K562 (cell line): ENCODE results near the gene ITPR3. TPM values are rescaled to one million over a fixed set of nuclear protein-coding genes. Genes with fewer than 3 reads are reported as not detected.

Source experiments
- ATAC-seq: fragments of 200-7000 bp; cut with Tn5 transposase; 3 replicates; pipeline ENCODE4 v1.9.1; 2020; ENCODE audit warnings: moderate library complexity
- BruUV-seq: library from RNA; stranded (reverse); fragments of 400-500 nt; replicated peaks from 2 replicates; lab custom pipeline; 2021; lab: Mats Ljungman, UMichigan
- CTCF ChIA-PET: fragments of 300-600 bp; formaldehyde crosslinking; extraction: SDS; loops from one replicate; lab custom pipeline; 2021; ENCODE audit warnings: low intra/inter-chr PET ratio; lab: Yijun Ruan, JAX
- POLR2A ChIA-PET: fragments of 300-600, 350-650 bp; sonication (Branson Sonifier 250); formaldehyde crosslinking; extraction: SDS; loops from one replicate; lab custom pipeline; 2021; ENCODE audit warnings: antibody characterized with exemption, inconsistent platforms; lab: Yijun Ruan, JAX
- DNase-seq, 4 experiments: peaks; one replicate each; pipeline versions ENCODE4 v3.0.0 to v3.0.0-alpha.2; 2011 to 2018; ENCODE audit warnings: low spot score in 3 of 4, mixed read lengths in 3 of 4; ENCODE audit errors: extremely low read depth in 1 of 4
- FAIRE-seq: peaks from 2 replicates; lab custom pipeline; 2011; peaks lifted over from hg19 to GRCh38; lab: Jason Lieb, UNC
- H2AFZ ChIP-seq: 2 replicates; pipeline ENCODE4 v1.6.0; 2011; ENCODE audit warnings: low read depth, low read length, control low read depth, inconsistent platforms
- H3K27ac ChIP-seq: fragments of 200-600 bp; 3 replicates; pipeline ENCODE4 v1.8.0; 2011; ENCODE audit warnings: low read depth, mild to moderate bottlenecking, control low read depth, inconsistent platforms, low read length, moderate library complexity, mixed read lengths; ENCODE audit errors: extremely low read depth
- H3K27me3 ChIP-seq, 2 experiments: fragments of 300-600 bp in 1 of 2; 2 replicates in 1 of 2; 3 replicates in 1 of 2; pipeline versions ENCODE4 v1.6.0 to v1.8.0; 2011; ENCODE audit warnings: inconsistent platforms in 2 of 2, low read length in 2 of 2, mild to moderate bottlenecking in 1 of 2, mixed read lengths in 1 of 2, moderate library complexity in 1 of 2; ENCODE audit not compliant: control insufficient read depth in 2 of 2, insufficient read depth in 2 of 2
- H3K36me3 ChIP-seq: fragments of 300-600 bp; 3 replicates; pipeline ENCODE4 v1.8.0; 2011; ENCODE audit warnings: mild to moderate bottlenecking, low read length, inconsistent platforms; ENCODE audit not compliant: control insufficient read depth, insufficient read depth
- H3K4me1 ChIP-seq, 2 experiments: fragments of 200-600 bp in 1 of 2; replicated peaks in 1 of 2; 2 replicates in 1 of 2; 3 replicates in 1 of 2; pipeline versions ENCODE4 v1.5.1 to v1.8.0; 2011; ENCODE audit warnings: inconsistent platforms in 2 of 2, low read length in 2 of 2, mild to moderate bottlenecking in 1 of 2, mixed read lengths in 1 of 2, moderate library complexity in 1 of 2; ENCODE audit not compliant: control insufficient read depth in 2 of 2, insufficient read depth in 2 of 2
- H3K4me2 ChIP-seq: 2 replicates; pipeline ENCODE4 v1.6.1; 2011; ENCODE audit warnings: low read length, control low read depth, inconsistent platforms, mixed read lengths; ENCODE audit not compliant: insufficient read depth
- H3K4me3 ChIP-seq: fragments of 200-600 bp; sonication (generic), shearing (Covaris generic); 2 replicates; pipeline ENCODE4 v1.5.1; 2016; ENCODE audit warnings: control low read depth, inconsistent platforms
- H3K79me2 ChIP-seq: fragments of 200-600 bp; 3 replicates; pipeline ENCODE4 v1.8.0; 2011; ENCODE audit warnings: low read length, inconsistent platforms; ENCODE audit not compliant: control insufficient read depth, insufficient read depth
- H3K9ac ChIP-seq, 2 experiments: 2 replicates each; pipeline versions ENCODE4 v1.6.0 to v1.6.1; 2011; ENCODE audit warnings: low read depth in 2 of 2, low read length in 2 of 2, control low read depth in 1 of 2, inconsistent platforms in 1 of 2, mild to moderate bottlenecking in 1 of 2, mixed read lengths in 1 of 2; ENCODE audit not compliant: insufficient read depth in 1 of 2
- H3K9me1 ChIP-seq: one replicate; pipeline ENCODE4 v1.6.0; 2011; ENCODE audit warnings: inconsistent platforms, mild to moderate bottlenecking, low read length, moderate library complexity; ENCODE audit not compliant: control insufficient read depth, insufficient read depth
- H3K9me3 ChIP-seq: replicated peaks from 2 replicates; pipeline ENCODE4 v1.5.1; 2011; ENCODE audit warnings: low read depth, low read length, inconsistent platforms; ENCODE audit not compliant: control insufficient read depth, insufficient read depth
- H4K20me1 ChIP-seq: replicated peaks from 2 replicates; pipeline ENCODE4 v1.6.1; 2011; ENCODE audit warnings: low read length, inconsistent platforms, mixed read lengths; ENCODE audit not compliant: control insufficient read depth, insufficient read depth
- ARID3A ChIP-seq: IDR thresholded peaks from 2 replicates; pipeline ENCODE4 v1.6.1; 2012; ENCODE audit warnings: low read depth, low read length, improper control_type of control experiment, borderline replicate concordance
- CC2D1A ChIP-seq: fragments of 450-650 bp; IDR thresholded peaks from 2 replicates; pipeline ENCODE4 v1.6.1; 2017; ENCODE audit warnings: mild to moderate bottlenecking
- U2AF2 ChIP-seq: fragments of 200-400 bp; formaldehyde crosslinking; optimal IDR thresholded peaks from 2 replicates; pipeline ENCODE3; 2017; ENCODE audit warnings: low read depth, mild to moderate bottlenecking, low read length
- ZNF174 ChIP-seq: fragments of 250-450 bp; sonication (Bioruptor Pico); IDR thresholded peaks from 2 replicates; pipeline ENCODE4 v1.4.0; 2020; ENCODE audit warnings: mild to moderate bottlenecking
- ZNF282 ChIP-seq: sonication (generic); formaldehyde crosslinking; IDR thresholded peaks from 2 replicates; pipeline ENCODE4 v1.8.1; 2023; ENCODE audit warnings: missing genetic modification reagents
- WGBS: fragments of 100-300 bp; shearing (Covaris generic); methylation state at CpG from one replicate; pipeline ENCODE4 v1.1.6; 2016; ENCODE audit warnings: low coverage, mixed read lengths; ENCODE audit not compliant: insufficient coverage; ENCODE audit errors: missing lambda C conversion rate; 5-methylcytosine and 5-hydroxymethylcytosine counted together
- in situ Hi-C: fragments of 300-500 bp; cut with MboI; formaldehyde crosslinking; loops from 4 replicates; pipeline ENCODE4 v1.15.0; 2018; ENCODE audit warnings: inconsistent platforms, mixed read lengths
- intact Hi-C: fragments of 100-400 bp; cut with micrococcal nuclease; formaldehyde crosslinking; loops from 2 replicates; pipeline ENCODE4 v1.14.2; 2022
- polyA plus RNA-seq, 8 experiments: library from polyadenylated mRNA; depleted of rRNA in 4 of 8; stranded (reverse) in 5 of 8; unstranded in 3 of 8; fragments of >200 nt; fragmentation: Nextera tagmentation in 2 of 8; fragmentation: Illumina TruSeq in 1 of 8; extraction: Ambion mirVana in 2 of 8; extraction: Trizol in 1 of 8; gene quantifications; 2 replicates each; pipeline versions ENCODE4 v1.2.1 to v1.2.3, GENCODE V29; 2011 to 2014; ENCODE audit warnings: inconsistent platforms in 1 of 8, missing spikeins in 1 of 8
- total RNA-seq, 7 experiments: library from RNA; depleted of rRNA in 6 of 7; stranded (reverse); fragments of >200 nt in 6 of 7; fragmentation: Illumina TruSeq in 2 of 7; extraction: Trizol in 2 of 7; gene quantifications; 2 replicates each; pipeline versions ENCODE4 v1.2.1 to v1.2.3, GENCODE V29; 2011 to 2021; ENCODE audit warnings: low replicate concordance in 1 of 7

Gene ITPR3
- total and polyA plus RNA-seq, 9 of the 15 experiments (the other 6 are each of a cell fraction or from before 2014, with no cell fraction given), result 0.39 to 35.7 (median 13.2) TPM

DNA sequence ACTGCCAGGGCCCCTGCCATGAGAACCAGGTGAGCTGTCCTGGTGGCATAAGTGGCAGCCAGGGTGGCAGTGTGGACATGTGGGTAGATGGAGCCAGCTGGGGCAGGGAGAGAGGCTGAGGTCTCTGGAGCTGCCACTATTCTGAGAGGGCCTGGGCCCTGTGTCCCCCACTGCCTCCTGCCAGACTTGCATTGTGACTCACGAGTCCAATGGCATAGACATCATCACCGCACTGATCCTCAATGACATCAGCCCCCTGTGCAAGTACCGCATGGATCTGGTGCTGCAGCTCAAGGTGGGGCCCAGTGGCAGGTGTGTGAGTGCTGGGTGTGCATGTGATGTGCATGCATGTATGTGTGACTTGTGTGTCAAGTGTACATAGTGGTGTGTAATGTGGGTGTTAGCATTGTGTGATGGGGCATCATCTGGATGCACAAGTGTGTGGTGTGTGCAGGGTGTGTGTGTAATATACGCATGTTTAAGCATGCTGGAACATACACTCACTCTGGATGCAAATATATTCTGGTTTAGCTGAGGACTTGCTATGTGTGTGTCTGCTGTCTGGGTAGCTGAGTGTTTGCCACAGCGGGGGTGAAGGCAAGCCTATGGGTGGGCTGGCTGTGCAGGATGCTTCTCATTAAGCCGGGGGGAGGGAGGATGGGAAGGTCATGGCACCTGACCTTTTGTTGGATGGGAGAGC lies 65.3 kb downstream of the ITPR3 start:
- Histone ChIP-seq H3K36me3 (peaks cover 94% of the 10 kb centered on the region; the same call in 2 of the 3 replicates), H4K20me1 (no peaks in the 10 kb centered on the region), H2AFZ (no peak overlapping the region), H3K9me3 (no peaks in the 10 kb centered on the region), H3K4me1 (peaks cover 0 to 7% of the 10 kb centered on the region in 2 experiments; a peak in 1 of 5 replicates), H3K27me3 (no peaks in the 10 kb centered on the region), H3K9me1 (no peaks in the 10 kb centered on the region), H3K4me3 (no peak overlapping the region), H3K27ac (no peak overlapping the region), H3K79me2 (no peaks in the 10 kb centered on the region), H3K9ac (no peak overlapping the region), H3K4me2 (no peak overlapping the region)
- ATAC-seq (no peak), DNase-seq (no peak), FAIRE-seq (no peak)
- ChIA-PET POLR2A (interaction anchor here (1.4 kb wide), 1 partner anchor 8 kb away, joined by 6 read pairs; no protein-coding TSS in a partner anchor), CTCF (no interaction called here)
- TF ChIP-seq ARID3A, result no peak
- TF ChIP-seq ZNF282, result no peak
- TF ChIP-seq CC2D1A, result no peak
- no peak for TF ChIP-seq U2AF2
- no peak for TF ChIP-seq ZNF174 (CRISPR knock-in tag)
- in situ Hi-C loops, result no loop called here
- 82% methylated on average over 6 of the region's 6 CpGs for WGBS
- BruUV-seq, result no TSS peak
- intact Hi-C loops, result no loop called here
